Suprapubic skin (tissue), 4 donors: ENCODE results near the gene CPPED1. TPM values are rescaled to one million over a fixed set of nuclear protein-coding genes. Genes with fewer than 3 reads are reported as not detected.

Experiments used
- DNase-seq, 2 donors: peaks; one replicate each; pipeline ENCODE4 v3.0.0-alpha.2; 2019; ENCODE audit warnings: low spot score in 2 of 2
- H3K27ac ChIP-seq: fragments of 200-600 bp; sonication (generic); one replicate; pipeline ENCODE4 v1.5.1; 2019
- H3K27me3 ChIP-seq: fragments of 200-600 bp; sonication (generic); one replicate; pipeline ENCODE4 v1.5.1; 2019
- H3K36me3 ChIP-seq: fragments of 200-600 bp; sonication (generic); one replicate; pipeline ENCODE4 v1.5.1; 2019
- H3K4me1 ChIP-seq: fragments of 200-600 bp; sonication (generic); one replicate; pipeline ENCODE4 v1.5.1; 2019
- H3K4me3 ChIP-seq: fragments of 200-600 bp; sonication (generic); one replicate; pipeline ENCODE4 v1.5.1; 2019; ENCODE audit warnings: mild to moderate bottlenecking
- H3K9me3 ChIP-seq: fragments of 200-600 bp; sonication (generic); one replicate; pipeline ENCODE4 v1.5.1; 2019
- EP300 ChIP-seq: sonication (generic); formaldehyde crosslinking; IDR thresholded peaks from one replicate; pipeline ENCODE4 v1.6.1; 2017; ENCODE audit warnings: antibody characterized with exemption
- POLR2A ChIP-seq, 2 donors: fragments of 450-650 bp; IDR thresholded peaks; one replicate each; pipeline ENCODE4 v1.6.1; 2017; ENCODE audit warnings: antibody characterized with exemption in 2 of 2, mild to moderate bottlenecking in 2 of 2, moderate library complexity in 2 of 2
- POLR2AphosphoS5 ChIP-seq, 3 donors: sonication (generic); formaldehyde crosslinking; IDR thresholded peaks; one replicate each; pipeline ENCODE4 v1.6.1; 2017; ENCODE audit warnings: antibody characterized with exemption in 3 of 3
- whole genome bisulfite sequencing: methylation state at CpG from one replicate; pipeline ENCODE4 v1.1.5; 2018; 5-methylcytosine and 5-hydroxymethylcytosine counted together
- total RNA-seq, 4 donors: library from RNA; depleted of rRNA; stranded (reverse); fragments of >200 nt; gene quantifications; one replicate each; pipeline ENCODE4 v1.1.0, GENCODE V29; 2016
- TF ChIP-seq, protein P1 (sequence below), 2 donors: fragments of 200-600 bp in 1 of 2; fragments of 450-650 bp in 1 of 2; sonication (generic) in 1 of 2; IDR thresholded peaks; one replicate each; pipeline ENCODE4 v1.5.1; 2016 to 2019; ENCODE audit warnings: antibody characterized with exemption in 2 of 2, mild to moderate bottlenecking in 1 of 2, moderate library complexity in 1 of 2

Gene CPPED1
- total RNA-seq, 4 donors from 2014 or later = 8.7 to 13.3 (median 10.7) TPM

DNA sequence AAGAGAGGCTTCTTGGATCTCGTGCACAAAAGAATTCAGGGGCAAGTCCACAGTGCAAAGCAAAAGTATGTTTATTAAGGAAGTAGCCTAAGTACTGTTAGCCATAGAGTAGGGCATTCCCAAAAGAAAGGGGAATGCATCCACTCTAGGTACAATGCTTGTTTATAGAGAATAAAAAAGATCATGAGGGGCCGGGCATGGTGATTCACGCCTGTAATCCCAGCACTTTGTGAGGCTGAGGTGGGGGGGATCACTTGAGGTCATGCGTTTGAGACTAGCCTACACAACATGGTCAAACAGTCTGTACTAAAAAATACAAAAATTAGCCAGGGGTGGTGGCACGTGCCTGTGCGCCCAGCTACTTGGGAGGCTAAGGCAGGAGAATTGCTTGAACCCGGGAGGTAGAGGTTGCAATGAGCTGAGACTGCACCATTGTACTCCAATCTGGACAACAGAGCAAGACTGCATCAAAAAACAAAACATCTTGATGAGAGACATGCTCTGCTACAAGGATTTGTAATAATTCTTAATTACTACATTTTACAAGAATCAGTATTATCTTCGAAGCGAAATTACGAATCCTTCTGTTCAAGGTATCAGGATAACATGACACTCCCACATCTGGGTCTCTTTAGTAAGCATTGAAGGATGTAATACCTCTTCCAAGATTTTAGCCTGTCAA is 191.6 kb downstream of the CPPED1 start:
- DNase-seq = no peak
- Histone ChIP-seq H3K27ac (no peak overlapping the region), H3K9me3 (no peaks in the 10 kb centered on the region), H3K27me3 (no peaks in the 10 kb centered on the region), H3K4me3 (no peak overlapping the region), H3K36me3 (no peaks in the 10 kb centered on the region), H3K4me1 (no peaks in the 10 kb centered on the region)
- WGBS = 87% methylated on average over 10 of the region's 10 CpGs
- TF ChIP-seq, protein P1, sequence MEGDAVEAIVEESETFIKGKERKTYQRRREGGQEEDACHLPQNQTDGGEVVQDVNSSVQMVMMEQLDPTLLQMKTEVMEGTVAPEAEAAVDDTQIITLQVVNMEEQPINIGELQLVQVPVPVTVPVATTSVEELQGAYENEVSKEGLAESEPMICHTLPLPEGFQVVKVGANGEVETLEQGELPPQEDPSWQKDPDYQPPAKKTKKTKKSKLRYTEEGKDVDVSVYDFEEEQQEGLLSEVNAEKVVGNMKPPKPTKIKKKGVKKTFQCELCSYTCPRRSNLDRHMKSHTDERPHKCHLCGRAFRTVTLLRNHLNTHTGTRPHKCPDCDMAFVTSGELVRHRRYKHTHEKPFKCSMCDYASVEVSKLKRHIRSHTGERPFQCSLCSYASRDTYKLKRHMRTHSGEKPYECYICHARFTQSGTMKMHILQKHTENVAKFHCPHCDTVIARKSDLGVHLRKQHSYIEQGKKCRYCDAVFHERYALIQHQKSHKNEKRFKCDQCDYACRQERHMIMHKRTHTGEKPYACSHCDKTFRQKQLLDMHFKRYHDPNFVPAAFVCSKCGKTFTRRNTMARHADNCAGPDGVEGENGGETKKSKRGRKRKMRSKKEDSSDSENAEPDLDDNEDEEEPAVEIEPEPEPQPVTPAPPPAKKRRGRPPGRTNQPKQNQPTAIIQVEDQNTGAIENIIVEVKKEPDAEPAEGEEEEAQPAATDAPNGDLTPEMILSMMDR (IDR thresholded peaks at IDR 0.05) = no peak
- TF ChIP-seq EP300 = no peak
- TF ChIP-seq POLR2AphosphoS5 (IDR thresholded peaks at IDR 0.05) = no peak
- no peak for TF ChIP-seq POLR2A (IDR thresholded peaks at IDR 0.05)

DNA sequence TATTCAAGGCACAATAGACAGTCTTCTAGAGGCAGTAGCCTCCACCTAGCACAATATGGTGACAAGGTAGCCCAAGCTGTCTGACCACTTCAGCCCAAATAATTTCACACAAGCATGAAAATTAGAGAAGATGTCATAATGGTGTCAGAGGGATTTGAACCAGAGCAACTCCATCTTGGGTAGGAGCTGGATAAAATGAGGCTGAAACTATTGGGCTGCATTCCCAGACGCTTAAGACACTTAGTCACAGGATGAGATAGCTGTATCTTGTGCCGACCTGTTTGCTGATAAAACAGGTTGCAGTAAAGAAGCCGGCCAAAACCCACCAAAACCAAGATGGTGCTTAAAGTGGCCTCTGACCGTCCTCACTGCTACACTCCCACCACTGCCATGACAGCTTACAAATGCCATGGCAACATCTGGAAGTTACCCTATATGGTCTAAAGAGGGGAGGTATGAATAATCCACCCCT is 192.6 kb downstream of the CPPED1 start:
- TF ChIP-seq POLR2AphosphoS5 (IDR thresholded peaks at IDR 0.05) (no peak), EP300 (no peak), POLR2A (IDR thresholded peaks at IDR 0.05) (no peak)
- TF ChIP-seq, protein P1 (IDR thresholded peaks at IDR 0.05) = no peak
- no peak for DNase-seq
- Histone ChIP-seq H3K36me3 (no peaks in the 10 kb centered on the region), H3K4me1 (no peaks in the 10 kb centered on the region), H3K27me3 (no peaks in the 10 kb centered on the region), H3K4me3 (no peak overlapping the region), H3K9me3 (no peaks in the 10 kb centered on the region), H3K27ac (no peak overlapping the region)
- 66% methylated on average over 4 of the region's 4 CpGs for WGBS

DNA sequence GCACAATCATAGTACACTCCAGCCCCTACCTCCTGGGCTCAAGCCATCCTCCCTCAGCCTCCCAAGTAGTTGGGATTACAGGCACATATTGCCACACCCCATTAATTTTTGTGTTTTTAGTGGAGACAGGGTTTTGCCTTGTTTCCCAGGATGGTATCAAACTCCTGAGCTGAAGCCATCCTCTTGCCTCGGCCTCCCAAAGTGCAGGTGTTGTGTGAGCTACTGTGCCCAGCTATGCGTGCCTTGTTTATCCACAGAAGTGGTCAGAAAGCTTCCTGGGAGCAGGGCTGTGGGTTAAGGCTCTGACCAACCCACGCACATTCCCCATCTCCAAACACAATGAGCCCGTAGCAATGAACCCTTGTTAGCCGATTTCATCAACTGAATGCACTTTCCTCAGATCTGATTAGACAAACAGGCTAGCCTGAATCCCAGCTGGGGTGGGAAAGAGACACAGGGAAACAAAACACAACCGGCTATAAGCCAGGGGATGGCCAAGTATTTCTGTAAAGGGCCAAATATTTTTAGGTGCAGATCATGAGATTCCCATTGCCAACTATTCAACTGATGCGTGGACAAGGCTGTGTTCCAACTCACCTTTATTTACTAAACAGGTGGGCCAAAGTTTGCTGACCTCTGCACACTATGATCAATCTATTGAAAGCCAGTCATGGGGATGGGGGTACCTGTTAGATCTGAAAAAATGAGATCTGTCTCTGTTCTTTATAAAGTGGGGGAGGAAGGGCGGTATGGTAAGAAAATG is 193.6 kb downstream of the CPPED1 start:
- WGBS = 73% methylated on average over 8 of the region's 8 CpGs

More for the DNA sequence above, 193.6 kb downstream of the CPPED1 start:
- Histone ChIP-seq H3K27me3 (no peaks in the 10 kb centered on the region), H3K27ac (no peak overlapping the region), H3K36me3 (no peaks in the 10 kb centered on the region), H3K9me3 (no peaks in the 10 kb centered on the region), H3K4me1 (no peaks in the 10 kb centered on the region), H3K4me3 (no peak overlapping the region)
- no peak for DNase-seq
- TF ChIP-seq POLR2A (IDR thresholded peaks at IDR 0.05) (no peak), POLR2AphosphoS5 (IDR thresholded peaks at IDR 0.05) (no peak), EP300 (no peak)
- TF ChIP-seq, protein P1 (IDR thresholded peaks at IDR 0.05) = no peak

Other genes with a start within 250 kb of the CPPED1 start
- 1 to 10 TPM in 2 of 4 donors, under 1 TPM in 2; 0.26 to 1.9 (median 1.2) TPM for gene SHISA9, start 97.7 kb upstream of the CPPED1 start, total RNA-seq